ENCODE results near the gene PURB. TPM values are rescaled to one million over a fixed set of nuclear protein-coding genes. Genes with fewer than 3 reads are reported as not detected.

Gene PURB
- total and polyA plus RNA-seq, 4 donors: 0.92 to 11.4 (median 5.8) TPM

DNA sequence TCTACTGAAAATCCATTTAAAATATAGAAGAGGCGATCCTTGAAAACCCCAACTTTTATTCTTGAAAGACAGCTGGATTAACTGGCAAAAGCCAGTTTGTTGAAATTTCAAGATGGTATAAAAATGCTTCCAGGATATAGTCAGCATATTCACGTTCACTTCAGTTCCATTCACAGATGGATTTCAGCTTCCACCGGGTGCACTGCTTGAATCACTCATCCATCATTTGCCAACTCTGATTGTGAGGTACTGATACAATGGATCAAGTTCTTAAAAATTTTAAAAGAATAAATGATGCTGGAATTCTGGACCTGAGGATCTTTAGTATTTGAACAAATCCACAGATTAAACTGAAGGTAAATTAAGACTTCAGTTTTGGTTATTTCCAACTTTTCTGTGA lies 2.4 kb downstream of the PURB start:
- H3K27me3 ChIP-seq (ENCODE audit: control insufficient read depth in 4 of 4, insufficient read depth in 4 of 4, low read length in 3 of 4): no peaks in the 10 kb centered on the region
- peaks cover 2 to 59% (median 54%) of the 10 kb centered on the region in 4 donors for H3K4me1 ChIP-seq (ENCODE audit: control insufficient read depth in 4 of 4, insufficient read depth in 4 of 4, low read length in 3 of 4)
- TF ChIP-seq, protein P1, sequence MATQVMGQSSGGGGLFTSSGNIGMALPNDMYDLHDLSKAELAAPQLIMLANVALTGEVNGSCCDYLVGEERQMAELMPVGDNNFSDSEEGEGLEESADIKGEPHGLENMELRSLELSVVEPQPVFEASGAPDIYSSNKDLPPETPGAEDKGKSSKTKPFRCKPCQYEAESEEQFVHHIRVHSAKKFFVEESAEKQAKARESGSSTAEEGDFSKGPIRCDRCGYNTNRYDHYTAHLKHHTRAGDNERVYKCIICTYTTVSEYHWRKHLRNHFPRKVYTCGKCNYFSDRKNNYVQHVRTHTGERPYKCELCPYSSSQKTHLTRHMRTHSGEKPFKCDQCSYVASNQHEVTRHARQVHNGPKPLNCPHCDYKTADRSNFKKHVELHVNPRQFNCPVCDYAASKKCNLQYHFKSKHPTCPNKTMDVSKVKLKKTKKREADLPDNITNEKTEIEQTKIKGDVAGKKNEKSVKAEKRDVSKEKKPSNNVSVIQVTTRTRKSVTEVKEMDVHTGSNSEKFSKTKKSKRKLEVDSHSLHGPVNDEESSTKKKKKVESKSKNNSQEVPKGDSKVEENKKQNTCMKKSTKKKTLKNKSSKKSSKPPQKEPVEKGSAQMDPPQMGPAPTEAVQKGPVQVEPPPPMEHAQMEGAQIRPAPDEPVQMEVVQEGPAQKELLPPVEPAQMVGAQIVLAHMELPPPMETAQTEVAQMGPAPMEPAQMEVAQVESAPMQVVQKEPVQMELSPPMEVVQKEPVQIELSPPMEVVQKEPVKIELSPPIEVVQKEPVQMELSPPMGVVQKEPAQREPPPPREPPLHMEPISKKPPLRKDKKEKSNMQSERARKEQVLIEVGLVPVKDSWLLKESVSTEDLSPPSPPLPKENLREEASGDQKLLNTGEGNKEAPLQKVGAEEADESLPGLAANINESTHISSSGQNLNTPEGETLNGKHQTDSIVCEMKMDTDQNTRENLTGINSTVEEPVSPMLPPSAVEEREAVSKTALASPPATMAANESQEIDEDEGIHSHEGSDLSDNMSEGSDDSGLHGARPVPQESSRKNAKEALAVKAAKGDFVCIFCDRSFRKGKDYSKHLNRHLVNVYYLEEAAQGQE (IDR thresholded peaks at IDR 0.05): no peak
- TF ChIP-seq NR2F2 (IDR thresholded peaks at IDR 0.05): no peak
- H3K36me3 ChIP-seq (ENCODE audit: control insufficient read depth in 4 of 4, insufficient read depth in 3 of 4, low read depth in 1 of 4, low read length in 3 of 4): no peaks in the 10 kb centered on the region
- H3K4me3 ChIP-seq (ENCODE audit: low read depth in 1 of 3, low read length in 3 of 3): no peak overlapping the region
- DNase-seq (ENCODE audit: low spot score): no peak
- no peak overlapping the region for H3K27ac ChIP-seq (ENCODE audit: low read depth in 1 of 2, low read length in 2 of 2)
- WGBS: 77% methylated on average over 3 of the region's 3 CpGs
- no peaks in the 10 kb centered on the region for H3K9me3 ChIP-seq (ENCODE audit: control insufficient read depth in 4 of 4, low read length in 3 of 4)
- no peak overlapping the region for H3K9ac ChIP-seq (ENCODE audit: low read depth in 1 of 2, low read length in 2 of 2)

DNA sequence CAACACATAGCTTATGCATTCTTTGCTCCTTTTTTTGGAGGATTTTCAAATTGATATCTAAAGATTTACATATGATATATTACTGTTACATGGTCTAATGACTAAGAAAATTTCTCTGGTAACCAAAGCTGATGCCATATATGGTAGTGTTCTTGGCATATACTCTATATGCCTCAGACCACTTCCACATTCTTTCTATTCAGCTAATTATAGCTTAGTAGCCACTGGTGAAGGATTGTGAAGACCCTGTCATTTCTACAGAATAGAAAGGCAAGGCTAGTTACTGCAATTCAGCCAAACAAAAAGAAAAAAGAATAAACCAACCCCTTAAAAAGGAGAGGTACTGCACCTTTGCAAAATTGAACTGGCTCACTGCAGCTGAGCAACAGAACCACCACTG lies 3.7 kb downstream of the PURB start:
- peaks cover 2 to 59% (median 54%) of the 10 kb centered on the region in 4 donors for H3K4me1 ChIP-seq (ENCODE audit: control insufficient read depth in 4 of 4, insufficient read depth in 4 of 4, low read length in 3 of 4)
- no peak for DNase-seq (ENCODE audit: low spot score)
- H3K27ac ChIP-seq (ENCODE audit: low read depth in 1 of 2, low read length in 2 of 2): no peak overlapping the region
- H3K9ac ChIP-seq (ENCODE audit: low read depth in 1 of 2, low read length in 2 of 2): no peak overlapping the region
- H3K9me3 ChIP-seq (ENCODE audit: control insufficient read depth in 4 of 4, low read length in 3 of 4): no peaks in the 10 kb centered on the region
- H3K4me3 ChIP-seq (ENCODE audit: low read depth in 1 of 3, low read length in 3 of 3): peak overlapping the region in 1 of 3 donors; percentile 1
- H3K27me3 ChIP-seq (ENCODE audit: control insufficient read depth in 4 of 4, insufficient read depth in 4 of 4, low read length in 3 of 4): no peaks in the 10 kb centered on the region
- no peaks in the 10 kb centered on the region for H3K36me3 ChIP-seq (ENCODE audit: control insufficient read depth in 4 of 4, insufficient read depth in 3 of 4, low read depth in 1 of 4, low read length in 3 of 4)
- TF ChIP-seq RAD21 (IDR thresholded peaks at IDR 0.05): no peak
- no peak for TF ChIP-seq RXRA (IDR thresholded peaks at IDR 0.05)
- no peak for TF ChIP-seq FOXA1 (IDR thresholded peaks at IDR 0.05)

DNA sequence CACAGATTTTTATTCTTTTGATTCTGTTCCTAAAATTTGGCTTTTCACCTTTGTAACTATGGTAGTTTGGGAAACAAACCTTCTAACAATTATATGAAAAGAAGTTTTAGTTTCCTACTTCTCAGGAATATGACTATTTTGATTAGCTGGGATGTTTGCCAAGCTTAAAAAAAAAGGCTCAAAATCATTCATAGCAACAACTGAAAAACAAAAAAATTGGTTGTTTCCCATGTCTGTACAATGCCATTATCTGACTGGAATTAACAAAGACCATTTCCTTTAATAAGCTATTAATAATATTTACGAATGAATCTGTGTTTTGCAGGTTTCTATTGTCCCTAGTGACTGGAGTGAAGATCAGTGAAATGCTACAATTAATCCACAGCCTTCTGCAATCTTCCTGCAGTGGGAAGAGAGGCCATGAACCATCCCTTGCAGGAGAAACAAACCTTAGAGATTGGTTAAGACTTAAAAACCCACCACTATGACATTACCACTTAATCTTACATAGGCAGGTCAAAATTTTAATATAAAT lies 4.2 kb downstream of the PURB start:
- Histone ChIP-seq H3K36me3 (ENCODE audit: control insufficient read depth in 4 of 4, insufficient read depth in 3 of 4, low read depth in 1 of 4, low read length in 3 of 4) (no peaks in the 10 kb centered on the region), H3K27ac (ENCODE audit: low read depth in 1 of 2, low read length in 2 of 2) (no peak overlapping the region), H3K9ac (ENCODE audit: low read depth in 1 of 2, low read length in 2 of 2) (peak overlapping the region in 1 of 2 donors; percentile 42), H3K4me3 (ENCODE audit: low read depth in 1 of 3, low read length in 3 of 3) (no peak overlapping the region), H3K4me1 (ENCODE audit: control insufficient read depth in 4 of 4, insufficient read depth in 4 of 4, low read length in 3 of 4) (peaks cover 2 to 56% (median 50%) of the 10 kb centered on the region in 4 donors), H3K9me3 (ENCODE audit: control insufficient read depth in 4 of 4, low read length in 3 of 4) (no peaks in the 10 kb centered on the region), H3K27me3 (ENCODE audit: control insufficient read depth in 4 of 4, insufficient read depth in 4 of 4, low read length in 3 of 4) (no peaks in the 10 kb centered on the region)
- no peak for DNase-seq (ENCODE audit: low spot score)
- WGBS: 62% methylated on average over 1 of the region's 1 CpG
- TF ChIP-seq, protein P2, sequence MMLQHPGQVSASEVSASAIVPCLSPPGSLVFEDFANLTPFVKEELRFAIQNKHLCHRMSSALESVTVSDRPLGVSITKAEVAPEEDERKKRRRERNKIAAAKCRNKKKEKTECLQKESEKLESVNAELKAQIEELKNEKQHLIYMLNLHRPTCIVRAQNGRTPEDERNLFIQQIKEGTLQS (IDR thresholded peaks at IDR 0.05): no peak
- TF ChIP-seq, protein P1 (IDR thresholded peaks at IDR 0.05): no peak
- TF ChIP-seq, protein P3, sequence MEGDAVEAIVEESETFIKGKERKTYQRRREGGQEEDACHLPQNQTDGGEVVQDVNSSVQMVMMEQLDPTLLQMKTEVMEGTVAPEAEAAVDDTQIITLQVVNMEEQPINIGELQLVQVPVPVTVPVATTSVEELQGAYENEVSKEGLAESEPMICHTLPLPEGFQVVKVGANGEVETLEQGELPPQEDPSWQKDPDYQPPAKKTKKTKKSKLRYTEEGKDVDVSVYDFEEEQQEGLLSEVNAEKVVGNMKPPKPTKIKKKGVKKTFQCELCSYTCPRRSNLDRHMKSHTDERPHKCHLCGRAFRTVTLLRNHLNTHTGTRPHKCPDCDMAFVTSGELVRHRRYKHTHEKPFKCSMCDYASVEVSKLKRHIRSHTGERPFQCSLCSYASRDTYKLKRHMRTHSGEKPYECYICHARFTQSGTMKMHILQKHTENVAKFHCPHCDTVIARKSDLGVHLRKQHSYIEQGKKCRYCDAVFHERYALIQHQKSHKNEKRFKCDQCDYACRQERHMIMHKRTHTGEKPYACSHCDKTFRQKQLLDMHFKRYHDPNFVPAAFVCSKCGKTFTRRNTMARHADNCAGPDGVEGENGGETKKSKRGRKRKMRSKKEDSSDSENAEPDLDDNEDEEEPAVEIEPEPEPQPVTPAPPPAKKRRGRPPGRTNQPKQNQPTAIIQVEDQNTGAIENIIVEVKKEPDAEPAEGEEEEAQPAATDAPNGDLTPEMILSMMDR (IDR thresholded peaks at IDR 0.05; ENCODE audit: low read depth, low read length, missing input control): no peak
- TF ChIP-seq NR2F2 (IDR thresholded peaks at IDR 0.05): no peak
- no peak for TF ChIP-seq GABPA (IDR thresholded peaks at IDR 0.05 in 1 of 2, conservative IDR thresholded peaks at IDR 0.05 in 1 of 2)
- no peak for TF ChIP-seq TAF1 (conservative IDR thresholded peaks at IDR 0.05)
- TF ChIP-seq JUND (IDR thresholded peaks at IDR 0.05): no peak
- TF ChIP-seq RAD21 (IDR thresholded peaks at IDR 0.05): no peak
- TF ChIP-seq YY1 (IDR thresholded peaks at IDR 0.05): no peak
- TF ChIP-seq, protein P4, sequence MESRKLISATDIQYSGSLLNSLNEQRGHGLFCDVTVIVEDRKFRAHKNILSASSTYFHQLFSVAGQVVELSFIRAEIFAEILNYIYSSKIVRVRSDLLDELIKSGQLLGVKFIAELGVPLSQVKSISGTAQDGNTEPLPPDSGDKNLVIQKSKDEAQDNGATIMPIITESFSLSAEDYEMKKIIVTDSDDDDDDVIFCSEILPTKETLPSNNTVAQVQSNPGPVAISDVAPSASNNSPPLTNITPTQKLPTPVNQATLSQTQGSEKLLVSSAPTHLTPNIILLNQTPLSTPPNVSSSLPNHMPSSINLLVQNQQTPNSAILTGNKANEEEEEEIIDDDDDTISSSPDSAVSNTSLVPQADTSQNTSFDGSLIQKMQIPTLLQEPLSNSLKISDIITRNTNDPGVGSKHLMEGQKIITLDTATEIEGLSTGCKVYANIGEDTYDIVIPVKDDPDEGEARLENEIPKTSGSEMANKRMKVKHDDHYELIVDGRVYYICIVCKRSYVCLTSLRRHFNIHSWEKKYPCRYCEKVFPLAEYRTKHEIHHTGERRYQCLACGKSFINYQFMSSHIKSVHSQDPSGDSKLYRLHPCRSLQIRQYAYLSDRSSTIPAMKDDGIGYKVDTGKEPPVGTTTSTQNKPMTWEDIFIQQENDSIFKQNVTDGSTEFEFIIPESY (IDR thresholded peaks at IDR 0.05): no peak
- TF ChIP-seq, protein P5, sequence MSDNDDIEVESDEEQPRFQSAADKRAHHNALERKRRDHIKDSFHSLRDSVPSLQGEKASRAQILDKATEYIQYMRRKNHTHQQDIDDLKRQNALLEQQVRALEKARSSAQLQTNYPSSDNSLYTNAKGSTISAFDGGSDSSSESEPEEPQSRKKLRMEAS (IDR thresholded peaks at IDR 0.05): no peak
- TF ChIP-seq HNF4G (IDR thresholded peaks at IDR 0.05): no peak
- no peak for TF ChIP-seq HNF4A (conservative IDR thresholded peaks at IDR 0.05)
- TF ChIP-seq SP1 (IDR thresholded peaks at IDR 0.05): no peak
- no peak for TF ChIP-seq FOXA1 (IDR thresholded peaks at IDR 0.05)
- no peak for TF ChIP-seq FOXA2 (IDR thresholded peaks at IDR 0.05)

All from liver (tissue), 9 donors.